WTC11 (cell line): ENCODE measurements around the gene CSTPP1.

Source experiments
- ATF1 ChIP-seq: sonication (generic); formaldehyde crosslinking; IDR thresholded peaks from 2 replicates; pipeline ENCODE4 v1.8.1; 2023; ENCODE audit warnings: mild to moderate bottlenecking, moderate library complexity, missing genetic modification reagents
- NFYB ChIP-seq: sonication (generic); formaldehyde crosslinking; conservative IDR thresholded peaks from 2 replicates; pipeline ENCODE4 v1.8.0; 2022; ENCODE audit warnings: low read depth, missing genetic modification reagents

DNA sequence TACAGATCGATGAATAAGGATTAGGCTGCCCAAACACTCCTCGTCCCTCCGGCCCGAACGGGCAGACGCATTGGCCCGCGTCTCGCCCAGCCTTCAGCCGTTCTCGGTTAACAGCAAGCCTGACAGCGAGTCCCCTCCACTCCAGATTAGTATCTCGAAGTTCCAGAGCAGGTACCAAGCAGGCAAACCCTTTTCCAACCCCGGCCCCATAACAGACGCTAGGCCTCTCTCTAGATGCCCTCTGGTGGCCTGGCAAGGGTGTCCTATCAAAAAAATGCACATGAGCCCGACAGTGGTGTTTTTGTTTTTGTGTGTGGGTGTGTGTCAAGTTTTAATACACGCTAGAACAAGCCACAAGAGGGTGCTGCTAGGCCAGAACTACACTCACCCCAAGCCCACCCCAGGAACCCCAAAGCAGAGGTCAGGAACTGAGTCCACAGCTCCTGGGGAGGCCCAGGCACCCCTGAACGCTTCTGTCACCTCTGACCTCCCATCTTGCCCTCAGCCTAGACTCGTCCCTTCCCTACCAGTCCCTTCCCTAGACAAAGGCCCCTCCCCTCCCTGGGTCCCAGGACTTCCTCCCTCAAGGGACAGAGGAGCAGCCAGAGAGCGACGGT, 240.8 kb downstream of the CSTPP1 start:
- TF ChIP-seq ATF1 (no peak), NFYB (CRISPR knock-in tag) (no peak)
